GM21515 (cell line): Measurements from ENCODE around the gene SLIT3.

ENCODE experiments used
- ATAC-seq: cut with Tn5 transposase; IDR thresholded peaks from one replicate; pipeline ENCODE4 v1.9.1; 2021; ENCODE audit not compliant: unreplicated experiment

The SLIT3 gene

DNA sequence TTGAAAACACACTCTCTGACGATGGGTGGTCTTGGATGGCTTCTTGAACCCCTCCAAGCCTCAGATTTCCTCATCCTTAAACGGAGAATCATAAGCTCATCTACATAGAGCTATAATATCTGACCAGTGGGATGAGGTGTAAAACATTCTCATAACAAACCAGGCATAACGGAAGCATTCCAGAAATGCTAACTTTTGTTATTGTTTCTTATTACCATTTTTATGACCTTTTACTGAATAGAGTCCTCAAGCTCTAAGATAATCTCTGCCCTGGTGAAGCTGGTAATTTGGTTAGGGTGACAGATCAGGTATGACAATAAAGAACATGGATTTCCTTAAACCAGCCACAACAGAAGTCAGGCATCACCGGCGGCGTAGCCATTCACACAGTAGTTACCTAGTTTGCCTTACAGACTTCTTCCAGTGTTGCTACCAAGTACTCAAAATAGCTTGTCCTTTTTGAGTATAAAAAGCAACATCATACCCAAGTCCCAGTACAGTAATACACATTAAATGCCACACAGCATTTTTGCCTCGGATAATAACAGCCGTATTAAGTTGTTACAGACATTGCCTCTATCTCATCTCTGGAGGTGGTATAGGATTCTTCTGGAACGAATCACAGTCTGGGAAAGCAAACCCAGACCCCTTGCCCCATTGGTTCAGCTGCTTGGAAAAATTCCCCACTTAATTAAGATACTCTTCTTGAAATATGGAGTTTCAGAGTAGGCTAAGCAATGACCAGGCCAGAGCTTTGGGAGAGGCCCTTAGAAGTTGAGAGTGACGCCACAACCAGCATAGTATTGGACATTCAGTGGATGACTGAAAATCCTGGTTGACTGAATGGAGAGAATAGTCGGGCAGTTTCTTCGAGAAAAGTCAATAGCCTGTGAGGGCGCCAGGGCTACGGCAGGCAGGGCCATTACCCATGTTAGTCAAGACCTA lies 252.5 kb downstream of the SLIT3 start:
- no peak for ATAC-seq

DNA sequence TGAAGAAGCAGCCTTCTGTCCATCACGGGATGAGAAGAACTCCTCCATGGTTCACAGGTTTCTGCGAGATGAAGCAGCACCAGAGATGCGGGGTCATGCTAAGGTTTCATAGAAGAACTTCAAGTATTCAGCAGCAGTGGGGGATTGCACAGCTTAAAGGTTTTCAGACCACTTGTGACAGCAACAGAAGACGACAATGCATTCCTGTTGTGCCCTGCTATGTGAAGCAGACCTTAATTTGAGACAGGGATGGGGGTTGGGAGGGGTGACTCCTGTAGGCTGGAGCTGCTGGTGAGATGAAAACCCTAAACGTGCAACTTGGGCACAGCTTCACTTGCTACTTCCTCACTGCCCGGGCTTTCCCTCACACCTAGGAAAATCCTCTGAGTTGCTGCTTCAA lies 256.0 kb downstream of the SLIT3 start:
- no peak for ATAC-seq

DNA sequence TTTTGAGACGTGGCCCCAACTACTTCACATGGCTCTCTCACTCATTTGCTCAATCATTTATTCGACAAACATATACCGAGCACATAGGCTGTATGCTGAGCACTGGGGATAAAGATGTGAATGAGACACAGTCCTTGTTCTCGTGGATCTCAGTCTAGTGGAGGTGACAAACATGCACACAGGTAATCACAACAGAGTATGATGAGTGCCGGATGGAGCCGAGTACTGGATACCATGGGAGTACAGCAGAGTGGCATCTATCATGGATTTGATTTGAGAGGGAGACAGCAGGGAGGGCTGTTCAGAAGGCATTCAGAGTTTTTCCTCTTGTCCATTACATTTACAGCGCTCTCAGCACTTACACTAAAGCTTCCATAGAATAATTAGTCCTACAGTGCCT lies 259.8 kb downstream of the SLIT3 start:
- ATAC-seq, result no peak

DNA sequence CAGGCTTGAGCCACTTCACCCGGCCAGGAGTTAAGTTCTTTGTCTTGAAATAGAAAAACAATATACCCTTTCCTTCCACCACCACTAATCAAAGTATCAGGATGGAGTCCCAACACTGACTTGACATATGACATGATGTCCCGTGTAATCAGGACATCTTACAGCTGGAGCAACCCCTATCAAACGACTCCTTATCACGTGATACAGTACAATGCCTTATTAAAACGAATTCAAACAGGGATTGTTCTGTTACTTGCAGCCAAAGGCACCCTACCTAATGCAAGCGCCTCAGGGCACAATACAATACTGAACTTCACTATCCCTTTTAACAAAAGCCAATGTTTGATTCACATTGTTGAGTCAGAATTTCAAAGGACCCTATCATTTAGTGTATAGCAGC lies 261.3 kb downstream of the SLIT3 start:
- no peak for ATAC-seq

DNA sequence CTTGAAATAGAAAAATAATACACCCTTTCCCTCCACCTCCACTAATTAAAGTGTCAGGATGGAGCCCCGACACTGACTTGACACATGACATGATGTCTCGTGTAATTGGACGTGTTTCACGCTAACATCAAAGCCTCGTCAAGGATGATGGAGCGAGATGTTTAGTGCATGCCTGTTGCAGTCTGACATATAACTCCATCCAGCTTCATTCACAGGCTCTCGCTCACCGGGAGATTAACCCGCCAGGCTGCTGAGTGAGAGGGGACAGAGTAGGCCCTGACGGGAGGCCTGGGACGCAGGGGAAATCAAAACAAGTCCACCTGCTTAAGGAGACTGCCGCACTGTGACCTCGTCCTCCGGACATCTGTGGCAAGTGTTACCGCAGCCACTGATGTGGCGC lies 263.5 kb downstream of the SLIT3 start:
- no peak for ATAC-seq

DNA sequence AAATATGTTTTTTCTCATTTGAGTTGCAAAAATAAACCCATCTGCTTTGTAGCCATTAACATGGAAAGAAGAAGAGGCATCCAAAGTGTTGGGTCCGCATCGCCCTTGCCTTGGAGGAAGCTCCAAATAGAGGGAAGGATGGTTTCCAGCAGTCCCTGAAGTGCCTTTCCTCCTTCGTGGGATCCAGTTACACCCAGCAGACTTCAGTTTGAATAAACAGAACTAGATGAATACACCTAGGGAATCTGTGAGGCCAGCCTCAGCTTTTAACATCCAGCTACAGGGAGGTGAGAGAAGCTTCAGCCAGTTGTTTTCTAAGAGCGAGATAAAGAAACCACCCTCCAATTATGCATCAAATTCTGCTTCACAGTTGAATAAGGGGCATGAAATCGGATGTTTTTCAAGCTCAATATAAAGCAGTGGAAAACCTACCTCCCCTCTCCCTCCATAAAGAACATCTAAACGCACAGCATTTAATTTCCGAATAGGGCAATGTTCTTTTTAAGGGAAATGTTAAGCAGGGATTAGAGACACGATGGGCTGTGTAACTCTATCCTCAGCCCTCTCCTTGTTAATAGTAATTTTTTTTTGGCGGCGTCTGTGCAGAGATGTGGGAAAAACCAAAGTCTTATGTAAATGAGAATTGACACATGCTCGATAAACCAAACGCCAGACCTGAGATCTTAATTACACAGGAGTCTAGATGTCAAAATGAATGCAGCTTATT lies 264.7 kb downstream of the SLIT3 start:
- no peak for ATAC-seq

DNA sequence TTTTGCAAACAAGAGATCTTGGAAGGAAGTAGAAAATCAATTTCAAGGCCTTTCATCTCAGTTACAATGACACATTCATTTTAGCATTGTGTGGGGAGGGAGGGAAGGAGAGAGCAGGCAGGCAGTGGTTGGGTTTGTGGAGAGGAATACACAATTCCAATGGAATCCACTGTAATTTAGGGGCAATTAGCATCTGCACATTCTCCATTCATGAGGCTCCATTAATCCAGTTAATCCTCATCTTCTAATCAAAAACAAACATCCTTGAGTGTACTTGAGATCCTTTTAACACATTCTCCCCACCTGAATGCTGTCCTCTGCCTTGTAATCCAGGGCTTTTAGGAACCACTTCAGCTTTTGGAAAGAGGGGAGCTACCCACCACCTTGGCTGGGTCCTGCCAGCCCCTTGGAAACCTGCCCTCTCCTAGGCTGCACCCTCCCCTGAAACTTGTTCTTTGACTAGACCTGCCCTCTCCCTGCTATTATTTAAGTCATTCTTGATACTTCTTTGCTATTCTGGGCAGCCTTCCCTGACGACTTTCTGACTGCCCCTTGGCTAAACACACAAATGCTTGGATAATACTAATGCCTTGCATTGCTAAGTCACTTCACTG lies 271.2 kb downstream of the SLIT3 start:
- ATAC-seq, result no peak

DNA sequence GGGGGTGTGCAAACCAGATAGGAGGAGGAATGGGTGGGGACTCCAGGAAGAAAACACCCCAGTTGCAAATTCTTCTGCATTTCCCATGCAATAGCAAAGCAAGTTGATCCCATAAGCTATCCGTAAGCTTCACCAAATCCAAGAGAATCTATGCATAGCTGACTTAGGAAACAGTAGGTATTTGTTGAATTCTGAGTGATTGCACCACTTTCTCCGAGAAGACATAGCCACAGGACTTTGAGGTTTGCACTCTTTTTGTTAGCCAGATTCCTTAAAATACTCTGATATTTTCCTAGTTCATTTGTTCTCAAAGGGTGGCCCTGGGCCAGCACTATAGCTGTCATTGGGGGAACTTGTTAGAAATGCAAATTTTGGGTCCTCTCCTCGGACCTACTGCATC lies 271.9 kb downstream of the SLIT3 start:
- no peak for ATAC-seq

DNA sequence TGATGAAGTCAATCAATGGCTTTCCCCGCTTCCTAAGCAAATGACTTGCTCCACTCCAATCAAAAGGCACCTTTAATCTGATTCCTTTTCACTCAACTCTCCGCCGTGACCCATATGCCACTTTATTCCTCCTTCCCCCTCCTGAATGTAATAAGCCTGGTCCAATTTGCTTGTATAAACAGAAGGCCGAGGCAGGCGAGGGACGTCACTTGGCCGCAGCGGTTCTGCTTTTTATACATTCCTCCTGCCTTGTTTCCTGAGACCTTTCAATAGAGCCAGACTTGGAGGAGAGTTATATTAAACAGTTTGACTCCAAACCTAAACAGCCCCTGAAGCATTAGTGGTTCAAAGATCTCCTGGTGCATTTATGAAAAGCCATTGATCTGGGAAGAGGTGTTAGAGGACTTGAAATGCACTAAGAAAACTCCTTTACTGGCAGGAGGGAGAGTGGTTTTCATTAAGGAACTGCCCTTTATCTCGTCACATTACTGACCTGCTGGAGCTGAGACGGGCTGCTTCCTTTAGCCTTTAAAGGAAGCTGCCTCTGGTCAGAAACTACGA lies 273.4 kb downstream of the SLIT3 start:
- ATAC-seq, result no peak

DNA sequence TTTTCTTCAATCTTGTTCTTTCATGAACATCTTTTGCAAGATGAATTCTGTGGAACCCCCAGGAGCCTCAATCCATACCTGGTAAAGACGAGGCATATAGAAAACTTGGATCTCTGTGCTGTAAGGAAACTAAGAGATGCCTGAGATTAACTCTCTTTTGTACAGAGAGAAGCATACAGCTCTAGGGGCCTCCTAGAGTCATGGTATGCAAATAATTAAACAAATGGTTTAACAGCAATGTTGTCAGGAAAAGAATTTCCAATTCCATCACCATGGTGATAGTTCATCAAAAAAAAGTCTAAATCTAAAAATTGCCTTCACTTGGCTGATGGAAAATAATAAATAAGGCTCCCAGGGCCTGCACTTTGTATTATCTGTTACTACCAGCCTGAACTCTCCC lies 275.4 kb downstream of the SLIT3 start:
- no peak for ATAC-seq

DNA sequence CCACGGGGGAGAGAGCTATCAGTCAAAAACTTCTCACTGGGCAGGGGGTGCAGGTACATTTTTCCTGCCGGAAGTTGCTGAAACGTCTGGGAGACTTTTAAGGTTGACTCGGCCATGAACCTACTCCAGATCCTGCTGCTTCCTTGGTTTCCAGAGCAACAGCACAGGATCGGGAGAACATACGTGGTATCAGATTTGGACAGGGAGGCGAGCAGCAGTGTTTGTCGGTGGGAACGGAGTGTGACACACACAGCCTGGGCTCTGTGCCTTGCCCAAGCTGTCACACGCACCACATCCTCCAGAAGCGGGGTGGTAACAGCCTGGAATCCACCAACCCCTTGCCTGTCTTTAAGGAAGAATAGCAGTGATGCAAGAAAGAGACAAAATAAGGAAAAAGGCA lies 276.5 kb downstream of the SLIT3 start:
- no peak for ATAC-seq

DNA sequence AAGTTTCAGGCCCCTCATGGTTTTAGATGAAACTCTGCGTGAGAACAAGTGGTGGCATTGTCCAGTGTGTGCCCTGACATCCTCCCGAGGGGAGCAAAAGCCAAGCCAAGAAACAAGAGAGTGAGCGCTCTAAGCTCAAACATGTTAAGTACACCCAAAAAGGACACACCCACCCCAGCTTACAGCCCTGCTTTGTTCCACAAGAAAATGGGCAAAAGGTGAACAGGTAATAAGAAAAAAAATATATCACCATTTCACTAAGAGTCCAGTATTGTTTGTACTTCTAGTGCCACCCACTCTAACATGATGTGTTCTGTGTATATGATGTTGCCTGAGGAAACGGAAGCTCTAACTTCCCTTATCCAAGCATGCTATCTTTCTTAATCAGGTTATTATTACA lies 278.2 kb downstream of the SLIT3 start:
- ATAC-seq, result no peak

DNA sequence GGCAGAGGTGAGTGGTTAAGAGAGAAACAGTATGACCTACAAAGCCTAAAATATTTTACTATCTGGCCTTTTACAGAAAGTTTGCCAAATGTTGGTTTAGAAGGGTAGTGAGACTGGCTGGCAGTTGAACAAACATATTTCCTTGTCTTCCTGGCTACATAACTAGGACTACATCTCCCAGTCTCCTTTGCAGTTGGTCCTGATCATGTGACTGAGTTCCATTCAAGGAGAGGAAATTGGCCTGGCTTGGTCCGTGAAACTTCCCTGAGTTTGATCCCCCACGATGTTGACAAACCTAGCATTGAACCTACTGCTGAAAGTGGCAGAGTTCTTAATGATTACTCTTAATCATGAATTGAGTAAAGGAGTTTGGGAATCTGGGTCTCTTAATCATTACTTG lies 280.8 kb downstream of the SLIT3 start:
- ATAC-seq, result no peak

DNA sequence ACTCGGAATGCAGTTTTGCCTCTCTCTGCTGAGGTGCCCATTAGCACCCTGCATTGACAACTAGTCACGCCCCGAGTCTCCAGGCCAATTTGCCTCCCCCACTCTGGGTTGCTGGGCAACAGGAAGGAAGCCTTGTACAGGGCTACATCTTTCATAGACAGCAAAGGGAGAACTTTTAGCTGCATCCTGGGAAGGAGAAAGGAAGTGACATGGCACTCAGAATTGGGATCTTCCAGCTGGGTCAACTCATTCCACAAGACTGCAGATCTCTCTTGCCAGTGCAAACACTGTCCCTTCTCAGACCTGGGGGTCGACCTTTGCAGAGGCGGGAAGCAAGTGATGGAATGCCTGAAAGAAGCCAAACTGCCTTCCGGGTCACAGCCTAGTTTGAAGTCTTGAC lies 282.0 kb downstream of the SLIT3 start:
- no peak for ATAC-seq

DNA sequence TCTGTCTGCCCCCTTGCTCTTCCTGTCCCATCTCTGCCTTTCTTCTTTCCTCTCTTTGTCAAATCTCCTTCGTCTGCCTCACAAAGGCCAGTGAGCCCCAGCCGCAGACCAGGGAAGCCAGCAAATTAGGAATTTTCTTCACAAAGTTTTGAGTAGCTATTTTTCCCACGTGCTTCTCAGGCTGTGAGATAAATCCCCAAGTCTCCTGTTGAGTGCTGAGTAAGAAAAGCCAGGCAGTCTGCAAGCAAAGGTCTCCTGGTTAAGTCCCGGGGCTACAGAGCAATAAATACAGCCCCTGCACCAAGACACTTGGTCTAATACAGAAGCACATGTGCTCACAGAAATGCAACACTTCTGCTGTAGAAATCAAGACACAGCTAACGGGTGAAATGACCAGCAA lies 284.9 kb downstream of the SLIT3 start:
- ATAC-seq, result no peak

DNA sequence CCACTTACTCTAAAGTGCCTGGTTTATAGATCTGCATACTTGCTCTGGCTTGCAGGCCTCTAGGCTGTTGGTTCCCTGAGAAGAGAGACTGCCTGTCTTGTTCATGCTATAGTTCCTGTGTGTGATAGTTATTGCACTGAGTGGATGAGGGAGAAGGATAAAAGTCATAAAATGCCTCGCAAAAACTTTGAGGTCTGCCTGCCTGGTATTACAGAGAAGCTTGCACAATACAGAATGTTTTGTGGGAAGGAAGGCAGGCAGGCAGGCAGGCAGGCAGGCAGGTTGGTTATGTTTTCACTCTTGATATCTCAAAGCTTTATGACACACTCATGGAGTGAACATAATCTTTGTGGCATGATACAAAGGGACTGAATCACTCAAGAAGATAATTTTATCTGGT lies 287.1 kb downstream of the SLIT3 start:
- ATAC-seq, result no peak

DNA sequence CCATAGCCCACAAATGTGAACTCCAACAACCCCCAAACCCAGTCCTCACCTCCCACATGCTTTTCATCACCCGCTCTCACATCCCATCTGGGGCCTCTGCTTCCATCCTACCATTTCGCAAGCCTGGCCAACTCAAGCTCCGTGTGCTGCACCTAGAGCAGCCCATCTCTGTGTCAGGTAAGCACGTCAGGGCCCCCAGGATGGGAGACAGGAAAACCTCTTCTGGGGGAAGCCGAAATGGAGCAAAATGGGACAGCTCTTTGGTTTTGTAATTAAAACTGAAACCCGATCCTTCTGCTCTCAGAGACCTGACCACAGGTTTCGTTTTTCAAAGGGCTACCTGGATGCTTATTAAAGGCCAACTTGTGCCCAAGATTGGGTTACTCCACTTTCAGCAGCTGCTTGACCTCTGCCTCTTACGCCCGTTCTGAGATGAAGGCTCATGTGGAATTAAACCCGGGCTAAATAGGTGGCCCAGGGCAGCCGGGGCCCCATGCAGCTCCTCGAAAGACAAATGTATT lies 287.7 kb downstream of the SLIT3 start:
- ATAC-seq, result no peak

DNA sequence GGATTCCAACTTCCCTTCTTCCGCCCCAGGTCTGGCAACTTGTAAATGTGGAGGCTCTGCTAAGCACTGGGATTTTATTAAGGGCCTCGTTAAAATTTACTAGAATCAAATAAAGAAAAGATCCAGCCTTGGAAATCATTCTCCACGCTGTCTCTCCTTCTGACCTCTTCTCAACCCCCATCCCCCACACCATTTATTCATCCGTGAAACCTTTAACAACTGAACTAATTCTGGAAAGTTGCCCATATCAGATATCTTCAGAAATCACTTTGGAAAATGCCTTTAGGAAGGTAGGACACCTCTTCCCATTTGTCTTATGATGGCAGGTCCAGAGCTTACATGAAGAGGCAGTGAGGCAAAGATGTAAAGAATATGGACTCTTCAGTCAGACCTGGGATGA lies 288.5 kb downstream of the SLIT3 start:
- ATAC-seq, result no peak

DNA sequence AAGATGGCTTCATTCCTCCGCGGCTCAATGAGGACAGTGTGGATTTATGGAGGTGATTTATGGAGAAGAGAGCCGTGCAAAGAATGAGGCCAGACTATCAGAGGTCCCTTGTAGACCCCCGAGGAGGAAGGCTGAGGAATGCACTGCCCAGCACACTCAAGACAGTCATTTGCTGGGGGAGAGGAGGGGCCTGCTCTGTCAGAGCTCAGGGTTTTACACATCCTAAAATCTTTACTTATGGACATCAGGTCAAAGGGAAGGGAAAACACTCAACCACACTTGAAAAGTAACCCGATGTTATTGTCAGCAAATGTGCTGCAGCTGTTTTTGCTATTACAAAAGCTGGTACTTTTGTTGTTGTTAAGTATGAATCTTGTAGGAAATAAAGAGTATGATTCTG lies 289.5 kb downstream of the SLIT3 start:
- no peak for ATAC-seq

DNA sequence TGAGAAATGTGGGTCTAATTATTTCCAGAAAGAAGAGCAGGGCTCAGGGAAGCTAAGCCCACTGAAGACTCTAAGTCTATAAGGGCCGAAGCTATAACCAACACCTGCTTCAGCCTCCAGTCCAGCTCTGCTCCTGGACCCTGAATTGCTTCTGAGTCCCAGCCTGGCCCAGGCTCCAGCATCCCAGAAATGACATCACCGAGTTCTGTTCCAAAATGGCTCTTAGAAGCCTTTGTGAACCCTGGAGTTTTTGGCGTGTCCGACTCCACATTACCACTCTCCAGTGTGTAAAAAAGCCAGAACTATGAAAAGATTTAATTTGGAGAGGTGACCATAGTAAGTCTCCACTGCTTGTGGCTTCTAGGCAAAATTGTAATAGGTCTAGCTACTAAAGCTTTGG lies 289.9 kb downstream of the SLIT3 start:
- ATAC-seq, result no peak

DNA sequence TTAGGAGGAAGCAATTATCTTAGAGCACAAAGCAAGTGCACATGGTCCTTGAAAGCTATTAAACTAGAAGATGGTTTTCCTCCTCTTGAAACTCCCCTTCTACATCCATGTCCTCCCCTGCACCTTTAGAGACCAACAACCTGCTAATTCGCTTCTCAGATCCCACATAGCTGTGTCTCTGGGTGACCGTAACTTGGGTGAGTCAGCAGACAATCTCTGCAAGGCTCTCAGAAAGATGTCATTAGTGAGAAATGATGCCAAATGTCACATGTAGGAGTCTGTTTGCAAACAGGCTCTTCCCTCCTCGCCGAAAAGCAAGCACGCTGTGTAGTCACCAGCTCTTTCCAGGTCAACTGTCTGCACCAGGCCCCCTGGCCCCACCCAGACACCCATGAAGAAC lies 291.8 kb downstream of the SLIT3 start:
- ATAC-seq, result no peak
